Activated CD4-positive, alpha-beta T cell treated with anti-CD3 and anti-CD28 coated beads, Interleukin-2, amount 50 U/mL, for 16 hours (primary cell): ENCODE measurements around the gene TOMM20L.

Experiments
- DNase-seq: peaks from one replicate; pipeline ENCODE4 v3.0.0-alpha.2; 2020

TOMM20L gene

GRCh38 chr14:58427281-58428117 lies 31.8 kb downstream of the TOMM20L start, which contains the start of the genes KIAA0586 and TIMM9:
Gene KIAA0586, plus strand, starts transcription at chr14:58427719. Its CDS starts 546 bp downstream, at chr14:58428265.
Gene TIMM9, minus strand, starts transcription at chr14:58427531. Its CDS starts 15,586 bp downstream, at chr14:58411945.
- DNase-seq: peak; percentile 98

GRCh38 chr14:58428118-58428683 lies 32.5 kb downstream of the TOMM20L start:
- DNase-seq: peak; percentile 51

- peak; percentile 88 for DNase-seq
Measured at GRCh38 chr14:58430156-58430555, 34.4 kb downstream of the TOMM20L start.

GRCh38 chr14:58439476-58439875 lies 43.7 kb downstream of the TOMM20L start:
- DNase-seq: no peak

- DNase-seq: no peak
Measured at GRCh38 chr14:58444627-58445026, 48.9 kb downstream of the TOMM20L start.

GRCh38 chr14:58455593-58456265 lies 60.0 kb downstream of the TOMM20L start:
- DNase-seq: no peak
